HFF-Myc (cell line): Measurements from ENCODE around the gene HBP1.
"Not testable (repeated sequence)": the region's sequence is repeated elsewhere in the genome, so short reads cannot be mapped to it uniquely, and the experiment has no call there.

Source experiments
- DNase-seq: peaks from one replicate; pipeline ENCODE4 v3.0.0-alpha.2; 2011; ENCODE audit warnings: low read depth; ENCODE audit errors: extremely low read depth
- H3K4me3 ChIP-seq: replicated peaks from 2 replicates; pipeline ENCODE4 v1.5.1; 2011; ENCODE audit warnings: low read depth, mild to moderate bottlenecking, control low read depth, low read length
- CTCF ChIP-seq: IDR thresholded peaks from 2 replicates; pipeline ENCODE4 v1.5.1; 2012; ENCODE audit warnings: mild to moderate bottlenecking, low read depth, low read length, control low read depth; ENCODE audit errors: missing control alignments

The HBP1 gene

DNA sequence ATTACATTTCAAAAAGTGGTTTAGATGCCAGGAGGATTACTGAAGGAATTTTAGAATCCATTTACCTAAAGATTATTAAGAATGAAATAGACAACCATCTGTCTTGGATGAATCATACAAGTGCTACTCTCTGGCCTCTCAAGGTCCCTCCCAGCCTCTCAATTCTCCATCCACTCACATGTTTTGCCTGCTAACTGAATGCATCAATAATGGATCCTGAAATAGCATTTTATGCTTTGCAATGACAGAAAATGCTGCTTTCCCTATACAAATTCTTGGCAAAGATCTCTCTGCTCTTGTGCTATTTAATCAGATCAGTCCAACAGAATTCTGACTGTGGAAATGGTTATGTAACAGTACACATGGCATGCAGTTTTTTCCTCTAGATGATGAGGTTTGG lies 68.1 kb downstream of the HBP1 start:
- no peak overlapping the region for H3K4me3 ChIP-seq
- no peak for TF ChIP-seq CTCF
- DNase-seq = no peak

DNA sequence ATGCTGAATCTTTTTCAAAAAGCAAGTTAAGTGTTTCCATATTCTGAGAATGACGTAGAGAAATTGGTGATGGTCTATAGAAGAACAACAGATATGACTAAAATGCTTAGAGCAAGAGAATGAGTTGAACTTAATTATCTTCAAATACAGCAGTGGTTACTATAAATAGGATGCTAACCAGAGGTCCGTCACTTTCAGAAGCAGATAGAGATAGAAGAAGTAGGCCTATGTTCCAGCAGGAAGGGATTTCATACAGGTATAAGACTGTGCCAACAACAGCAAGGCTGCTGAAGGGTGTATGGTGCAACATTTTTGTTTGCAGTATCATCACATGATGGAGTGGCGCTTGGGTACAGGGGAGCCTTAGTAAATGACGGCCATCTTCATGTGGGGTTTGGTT lies 68.6 kb downstream of the HBP1 start:
- no peak for TF ChIP-seq CTCF
- H3K4me3 ChIP-seq = no peak overlapping the region
- no peak for DNase-seq

GRCh38 chr7:107242267-107242666 lies 73.5 kb downstream of the HBP1 start:
- no peak for DNase-seq
- TF ChIP-seq CTCF = no peak

DNA sequence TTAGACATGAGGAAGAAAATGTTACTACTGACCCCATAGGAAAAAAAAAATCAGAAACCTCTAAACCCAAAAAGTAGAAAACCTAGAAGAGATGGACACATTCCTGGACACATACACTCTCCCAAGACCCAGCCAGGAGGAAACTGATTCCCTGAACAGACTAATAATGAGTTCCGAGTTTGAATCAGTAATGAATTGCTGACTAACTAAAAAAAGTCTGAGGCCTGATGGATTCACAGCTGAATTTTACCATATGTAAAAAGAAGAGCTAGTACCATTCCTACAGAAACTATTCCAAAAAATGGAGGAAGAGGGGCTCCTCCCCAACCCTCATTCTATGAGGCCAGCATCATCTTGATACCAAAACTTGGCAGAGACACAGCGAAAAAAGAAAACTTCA lies 75.8 kb downstream of the HBP1 start:
- TF ChIP-seq CTCF = no peak
- DNase-seq = no peak
- H3K4me3 ChIP-seq = no peak overlapping the region

More at GRCh38 chr7:107242267-107242666, 73.5 kb downstream of the HBP1 start:
- no peak overlapping the region for H3K4me3 ChIP-seq

GRCh38 chr7:107246836-107247235 lies 78.0 kb downstream of the HBP1 start:
- not testable (repeated sequence) for H3K4me3 ChIP-seq, DNase-seq

DNA sequence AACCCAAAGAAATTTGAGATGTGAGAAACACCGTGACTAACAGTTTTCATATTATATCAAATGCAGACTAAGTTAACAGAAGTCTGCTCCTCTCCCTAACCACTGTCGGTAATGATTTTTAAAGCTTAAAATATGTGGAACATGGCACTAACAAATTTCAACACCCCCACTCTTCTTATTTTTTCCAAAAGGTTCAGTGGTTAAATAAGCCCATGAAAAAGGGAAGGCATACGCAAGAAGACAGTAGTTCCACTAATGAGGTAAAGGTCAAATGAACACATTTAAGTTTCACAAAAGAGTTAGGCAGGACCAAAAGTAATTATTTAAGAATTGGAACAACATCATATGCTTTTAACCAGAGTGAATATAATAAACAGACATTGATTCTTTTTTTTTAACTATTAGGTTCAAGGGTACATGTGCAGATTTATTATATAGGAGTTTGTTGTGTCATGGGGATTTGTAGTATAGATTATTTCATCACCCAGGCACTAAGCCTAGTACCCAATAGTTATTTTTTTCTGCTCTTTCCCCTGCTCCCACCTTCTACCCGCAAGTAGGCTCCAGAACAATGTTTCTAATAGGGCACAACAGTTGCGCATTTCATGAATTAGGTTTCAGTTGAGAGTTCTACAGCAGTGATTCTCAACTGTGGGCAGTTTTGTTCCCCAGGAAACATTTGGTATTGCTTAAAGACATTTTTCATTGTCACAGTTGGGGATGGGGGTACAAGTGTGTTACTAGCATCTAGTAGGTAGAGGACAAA lies 79.9 kb downstream of the HBP1 start:
- DNase-seq = no peak
- TF ChIP-seq CTCF = no peak

GRCh38 chr7:107251963-107252362 lies 83.2 kb downstream of the HBP1 start:
- no peak overlapping the region for H3K4me3 ChIP-seq
- TF ChIP-seq CTCF = no peak
- DNase-seq = no peak

More for the DNA sequence above, 79.9 kb downstream of the HBP1 start:
- no peak overlapping the region for H3K4me3 ChIP-seq
